Breast epithelium (tissue), 3 donors: ENCODE measurements around the gene STT3B.

Experiments used
- POLR2A ChIP-seq: fragments of 450-650 bp; IDR thresholded peaks from one replicate; pipeline ENCODE4 v1.6.1; 2016; ENCODE audit warnings: antibody characterized with exemption, mild to moderate bottlenecking, moderate library complexity
- POLR2AphosphoS5 ChIP-seq, 3 donors: sonication (generic); formaldehyde crosslinking; IDR thresholded peaks; one replicate each; pipeline ENCODE4 v1.6.1; 2017; ENCODE audit warnings: antibody characterized with exemption in 3 of 3
- TF ChIP-seq, protein P1 (sequence below), 3 donors: fragments of 450-650 bp; IDR thresholded peaks; one replicate each; pipeline ENCODE4 v1.5.1; 2016 to 2017; ENCODE audit warnings: antibody characterized with exemption in 3 of 3, mild to moderate bottlenecking in 3 of 3, moderate library complexity in 3 of 3

DNA sequence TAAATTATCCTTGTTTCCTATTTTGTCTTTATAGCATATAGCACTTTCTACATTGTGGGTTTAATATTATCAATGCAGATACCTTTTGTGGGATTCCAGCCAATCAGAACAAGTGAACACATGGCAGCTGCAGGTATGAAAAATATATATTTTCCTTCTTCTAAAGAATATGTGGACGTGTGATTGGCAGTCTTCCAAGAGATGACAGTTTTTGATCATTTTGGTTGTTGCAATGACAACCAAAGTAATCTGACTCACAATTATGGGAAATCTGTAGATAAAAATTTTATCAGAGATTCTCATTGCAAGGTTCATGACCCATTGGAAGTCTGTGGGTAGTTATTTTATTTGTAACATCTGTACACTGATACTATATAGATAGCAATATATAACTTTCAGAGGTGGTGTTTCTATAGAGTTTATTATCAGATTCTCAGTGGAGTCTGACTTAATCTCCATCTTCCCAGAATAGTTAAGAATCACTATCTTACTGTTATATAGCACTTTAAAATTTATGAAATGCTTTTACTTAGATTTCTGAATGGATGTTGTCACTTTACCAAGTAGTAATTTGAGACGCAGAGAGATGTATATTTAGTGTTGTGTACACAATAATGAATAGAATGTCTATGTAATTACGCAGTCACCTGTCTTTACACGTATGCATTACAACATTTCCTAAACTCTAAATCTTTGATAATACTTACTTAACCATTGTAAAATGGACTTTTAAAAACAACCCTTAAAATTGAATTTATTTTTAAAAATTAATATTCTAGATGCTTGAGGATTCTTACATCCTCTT, 82.5 kb downstream of the STT3B start:
- TF ChIP-seq, protein P1, sequence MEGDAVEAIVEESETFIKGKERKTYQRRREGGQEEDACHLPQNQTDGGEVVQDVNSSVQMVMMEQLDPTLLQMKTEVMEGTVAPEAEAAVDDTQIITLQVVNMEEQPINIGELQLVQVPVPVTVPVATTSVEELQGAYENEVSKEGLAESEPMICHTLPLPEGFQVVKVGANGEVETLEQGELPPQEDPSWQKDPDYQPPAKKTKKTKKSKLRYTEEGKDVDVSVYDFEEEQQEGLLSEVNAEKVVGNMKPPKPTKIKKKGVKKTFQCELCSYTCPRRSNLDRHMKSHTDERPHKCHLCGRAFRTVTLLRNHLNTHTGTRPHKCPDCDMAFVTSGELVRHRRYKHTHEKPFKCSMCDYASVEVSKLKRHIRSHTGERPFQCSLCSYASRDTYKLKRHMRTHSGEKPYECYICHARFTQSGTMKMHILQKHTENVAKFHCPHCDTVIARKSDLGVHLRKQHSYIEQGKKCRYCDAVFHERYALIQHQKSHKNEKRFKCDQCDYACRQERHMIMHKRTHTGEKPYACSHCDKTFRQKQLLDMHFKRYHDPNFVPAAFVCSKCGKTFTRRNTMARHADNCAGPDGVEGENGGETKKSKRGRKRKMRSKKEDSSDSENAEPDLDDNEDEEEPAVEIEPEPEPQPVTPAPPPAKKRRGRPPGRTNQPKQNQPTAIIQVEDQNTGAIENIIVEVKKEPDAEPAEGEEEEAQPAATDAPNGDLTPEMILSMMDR (IDR thresholded peaks at IDR 0.05), result no peak
- TF ChIP-seq POLR2AphosphoS5 (IDR thresholded peaks at IDR 0.05), result no peak
- no peak for TF ChIP-seq POLR2A
